Body of pancreas (tissue), 4 donors: ENCODE measurements around the gene ANGPTL2. TPM values are rescaled to one million over a fixed set of nuclear protein-coding genes. Genes with fewer than 3 reads are reported as not detected.

Experiments
- ATAC-seq: fragments of 150-250 bp; one replicate; pipeline ENCODE4 v1.9.1; 2016
- DNase-seq, 4 donors: peaks; one replicate each; pipeline ENCODE4 v3.0.0-alpha.2; 2019
- H3K27ac ChIP-seq, 4 donors: fragments of 200-600 bp; sonication (generic); 1 replicate in 3 of 4; 2 replicates in 1 of 4; pipeline versions ENCODE4 v1.5.1 to v1.6.1; 2016 to 2019; ENCODE audit warnings: mild to moderate bottlenecking in 1 of 4, mixed read lengths in 1 of 4, moderate library complexity in 1 of 4
- H3K27me3 ChIP-seq, 2 donors: fragments of 200-600 bp; sonication (generic); one replicate each; pipeline ENCODE4 v1.6.0; 2016; ENCODE audit warnings: mild to moderate bottlenecking in 1 of 2
- H3K36me3 ChIP-seq, 2 donors: fragments of 200-600 bp; sonication (generic); replicated peaks in 1 of 2; 2 replicates each; pipeline ENCODE4 v1.5.1; 2016; ENCODE audit warnings: low read depth in 2 of 2; ENCODE audit not compliant: insufficient read depth in 1 of 2
- H3K4me1 ChIP-seq: fragments of 200-600 bp; sonication (generic); one replicate; pipeline ENCODE4 v1.6.0; 2016
- H3K4me3 ChIP-seq, 2 donors: fragments of 200-600 bp; sonication (generic); 1 replicate in 1 of 2; 2 replicates in 1 of 2; pipeline ENCODE4 v1.5.1; 2016 to 2019
- H3K9me3 ChIP-seq, 3 donors: fragments of 200-600 bp; sonication (generic); 1 replicate in 2 of 3; 2 replicates in 1 of 3; pipeline ENCODE4 v1.5.1; 2016
- CTCF ChIP-seq, 7 experiments: fragments of 450-650 bp in 4 of 7; fragments of 200-600 bp in 3 of 7; sonication (generic) in 3 of 7; IDR thresholded peaks; one replicate each; pipeline ENCODE4 v1.5.1; 2016 to 2019; ENCODE audit warnings: antibody characterized with exemption in 7 of 7
- POLR2A ChIP-seq, 3 donors: fragments of 450-650 bp; IDR thresholded peaks; one replicate each; pipeline ENCODE4 v1.6.1; 2016; ENCODE audit warnings: antibody characterized with exemption in 3 of 3, mild to moderate bottlenecking in 2 of 3
- WGBS, 2 donors: methylation state at CpG; one replicate each; pipeline ENCODE4 v1.1.5; 2017; 5-methylcytosine and 5-hydroxymethylcytosine counted together
- intact Hi-C: fragments of 100-400 bp; cut with DNase I; formaldehyde crosslinking; loops from one replicate; pipeline ENCODE4 v1.15.1; 2023
- total RNA-seq, 2 donors: library from RNA; depleted of rRNA; stranded (reverse); fragments of >200 nt; gene quantifications; one replicate each; pipeline ENCODE4 v1.1.0, GENCODE V29; 2016

The ANGPTL2 gene
- total RNA-seq, 2 donors from 2014 or later: 3.1 to 7.6 TPM

- no peaks in the 10 kb centered on the region for H3K9me3 ChIP-seq
- peaks cover 7% of the 10 kb centered on the region for H3K4me1 ChIP-seq
- ATAC-seq: peak; percentile 56
- no peaks in the 10 kb centered on the region for H3K27me3 ChIP-seq
- no peak for DNase-seq
- H3K27ac ChIP-seq: no peak overlapping the region
- TF ChIP-seq POLR2A (IDR thresholded peaks at IDR 0.05) (no peak), CTCF (IDR thresholded peaks at IDR 0.05) (no peak)
- H3K4me3 ChIP-seq: no peak overlapping the region
- 76 to 82% methylated on average over 5 of the region's 5 CpGs for WGBS, 2 donors
- intact Hi-C loops: no loop called here
- H3K36me3 ChIP-seq: no peaks in the 10 kb centered on the region
Measured at GRCh38 chr9:127083138-127083980, 39.1 kb downstream of the ANGPTL2 start.

GRCh38 chr9:127081250-127082185, 40.9 kb downstream of the ANGPTL2 start:
- H3K27me3 ChIP-seq: no peaks in the 10 kb centered on the region
- H3K9me3 ChIP-seq: no peaks in the 10 kb centered on the region
- TF ChIP-seq POLR2A (IDR thresholded peaks at IDR 0.05) (no peak), CTCF (IDR thresholded peaks at IDR 0.05) (no peak)
- H3K4me1 ChIP-seq: peaks cover 7% of the 10 kb centered on the region
- no peak overlapping the region for H3K27ac ChIP-seq
- H3K36me3 ChIP-seq: no peaks in the 10 kb centered on the region
- ATAC-seq (peak; percentile 12), DNase-seq (no peak)
- 86 to 89% methylated on average over 3 to 8 of the region's 8 CpGs for WGBS, 2 donors
- H3K4me3 ChIP-seq: no peak overlapping the region
- intact Hi-C loops: no loop called here

GRCh38 chr9:127079446-127080140, 42.8 kb downstream of the ANGPTL2 start:
- intact Hi-C loops: no loop called here

GRCh38 chr9:127078988-127079387, 43.4 kb downstream of the ANGPTL2 start:
- Histone ChIP-seq H3K9me3 (no peaks in the 10 kb centered on the region), H3K36me3 (no peaks in the 10 kb centered on the region), H3K27me3 (no peaks in the 10 kb centered on the region), H3K27ac (no peak overlapping the region), H3K4me1 (peaks cover 22% of the 10 kb centered on the region), H3K4me3 (no peak overlapping the region)
- no peak for TF ChIP-seq CTCF (IDR thresholded peaks at IDR 0.05)
- no peak for TF ChIP-seq POLR2A (IDR thresholded peaks at IDR 0.05)
- intact Hi-C loops: no loop called here
- ATAC-seq: no peak
- WGBS, 2 donors: 91 to 96% methylated on average over 1 of the region's 1 CpG
- DNase-seq: no peak

More at GRCh38 chr9:127079446-127080140, 42.8 kb downstream of the ANGPTL2 start:
- H3K27ac ChIP-seq: no peak overlapping the region
- DNase-seq (no peak), ATAC-seq (no peak)
- H3K9me3 ChIP-seq: no peaks in the 10 kb centered on the region
- TF ChIP-seq POLR2A (IDR thresholded peaks at IDR 0.05) (no peak), CTCF (IDR thresholded peaks at IDR 0.05) (no peak)
- no peaks in the 10 kb centered on the region for H3K36me3 ChIP-seq
- H3K4me1 ChIP-seq: peaks cover 22% of the 10 kb centered on the region
- H3K4me3 ChIP-seq: no peak overlapping the region
- no peaks in the 10 kb centered on the region for H3K27me3 ChIP-seq
- WGBS, 2 donors: 93 to 95% methylated on average over 8 of the region's 8 CpGs
